GM21825 (cell line): Measurements from ENCODE around the gene GSC.

Experiments used
- ATAC-seq: cut with Tn5 transposase; IDR thresholded peaks from one replicate; pipeline ENCODE4 v1.9.1; 2021; ENCODE audit warnings: mild to moderate bottlenecking, moderate library complexity; ENCODE audit not compliant: unreplicated experiment

Gene GSC

GRCh38 chr14:94772548-94772947 lies 2.6 kb upstream of the GSC start:
- ATAC-seq, result no peak

- no peak for ATAC-seq
These were observed 2.1 kb upstream of the GSC start for GRCh38 chr14:94771906-94772490.

GRCh38 chr14:94771158-94771905 lies 1.4 kb upstream of the GSC start:
- no peak for ATAC-seq

- no peak for ATAC-seq
These were observed 873 bp upstream of the GSC start for GRCh38 chr14:94770815-94771157.

GRCh38 chr14:94770251-94770749 lies 387 bp upstream of the GSC start:
- no peak for ATAC-seq

GRCh38 chr14:94768521-94769390 lies 1.2 kb downstream of the GSC start:
- no peak for ATAC-seq

- ATAC-seq, result no peak
These were observed 1.8 kb downstream of the GSC start for GRCh38 chr14:94768141-94768520.

GRCh38 chr14:94767321-94767878 lies 2.5 kb downstream of the GSC start:
- ATAC-seq, result no peak

GRCh38 chr14:94764573-94764972 lies 5.3 kb downstream of the GSC start:
- no peak for ATAC-seq

- no peak for ATAC-seq
These were observed 7.5 kb downstream of the GSC start for GRCh38 chr14:94762431-94762830.

GRCh38 chr14:94761997-94762377 lies 7.9 kb downstream of the GSC start:
- no peak for ATAC-seq

- ATAC-seq, result no peak
These were observed 8.4 kb downstream of the GSC start for GRCh38 chr14:94761348-94761996.

- no peak for ATAC-seq
These were observed 13.5 kb downstream of the GSC start for GRCh38 chr14:94756310-94756882.

GRCh38 chr14:94754391-94754942 lies 15.4 kb downstream of the GSC start:
- no peak for ATAC-seq

GRCh38 chr14:94752591-94753436 lies 17.1 kb downstream of the GSC start:
- no peak for ATAC-seq

GRCh38 chr14:94751956-94752355 lies 18.0 kb downstream of the GSC start:
- no peak for ATAC-seq

- no peak for ATAC-seq
These were observed 18.6 kb downstream of the GSC start for GRCh38 chr14:94751321-94751720.

- no peak for ATAC-seq
These were observed 19.5 kb downstream of the GSC start for GRCh38 chr14:94750371-94750770.

GRCh38 chr14:94748667-94749347 lies 21.1 kb downstream of the GSC start:
- no peak for ATAC-seq
